ENCODE data around the gene ARAP2. TPM values are rescaled to one million over a fixed set of nuclear protein-coding genes. Genes with fewer than 3 reads are reported as not detected.

ARAP2 gene
- total and polyA plus RNA-seq, 10 donors = 6.8 to 161 (median 69.6) TPM

GRCh38 chr4:36207831-36208520 is 36.3 kb downstream of the ARAP2 start:
- H3K4me3 ChIP-seq = no peak overlapping the region
- TF ChIP-seq POLR2A (IDR thresholded peaks at IDR 0.05) (no peak), CTCF (IDR thresholded peaks at IDR 0.05 in 8 of 11, conservative IDR thresholded peaks at IDR 0.05 in 3 of 11) (no peak), POLR2AphosphoS5 (IDR thresholded peaks at IDR 0.05) (no peak)
- 70 to 81% (median 71%) methylated on average over 9 of the region's 9 CpGs for WGBS, 5 donors
- H3K9me3 ChIP-seq = no peaks in the 10 kb centered on the region
- H3K27ac ChIP-seq = peak overlapping the region in 3 of 8 donors; percentile 31 to 49 (median 33)
- intact Hi-C loops (cut with DNase I; ENCODE audit: low total_unique reads) = no loop called here
- peaks cover 0 to 92% (median 10%) of the 10 kb centered on the region in 6 donors for H3K36me3 ChIP-seq
- peaks cover 0 to 48% (median 17%) of the 10 kb centered on the region in 6 donors for H3K4me1 ChIP-seq
- no peak for DNase-seq
- H3K27me3 ChIP-seq (replicated peaks in 1 of 7) = no peaks in the 10 kb centered on the region

- WGBS, 5 donors = 84 to 98% (median 95%) methylated on average over 1 of the region's 1 CpG
- no peak overlapping the region for H3K4me3 ChIP-seq
- no peaks in the 10 kb centered on the region for H3K9me3 ChIP-seq
- H3K4me1 ChIP-seq = peaks cover 0 to 52% (median 17%) of the 10 kb centered on the region in 6 donors
- no peak overlapping the region for H3K27ac ChIP-seq
- intact Hi-C loops (cut with DNase I; ENCODE audit: low total_unique reads) = no loop called here
- no peaks in the 10 kb centered on the region for H3K27me3 ChIP-seq (replicated peaks in 1 of 7)
- no peak for TF ChIP-seq CTCF (IDR thresholded peaks at IDR 0.05 in 8 of 11, conservative IDR thresholded peaks at IDR 0.05 in 3 of 11)
- no peak for TF ChIP-seq POLR2A (IDR thresholded peaks at IDR 0.05)
- TF ChIP-seq POLR2AphosphoS5 (IDR thresholded peaks at IDR 0.05) = no peak
- H3K36me3 ChIP-seq = peaks cover 0 to 88% (median 10%) of the 10 kb centered on the region in 6 donors
- no peak for DNase-seq
Measured at GRCh38 chr4:36207367-36207766, 36.9 kb downstream of the ARAP2 start.

DNA sequence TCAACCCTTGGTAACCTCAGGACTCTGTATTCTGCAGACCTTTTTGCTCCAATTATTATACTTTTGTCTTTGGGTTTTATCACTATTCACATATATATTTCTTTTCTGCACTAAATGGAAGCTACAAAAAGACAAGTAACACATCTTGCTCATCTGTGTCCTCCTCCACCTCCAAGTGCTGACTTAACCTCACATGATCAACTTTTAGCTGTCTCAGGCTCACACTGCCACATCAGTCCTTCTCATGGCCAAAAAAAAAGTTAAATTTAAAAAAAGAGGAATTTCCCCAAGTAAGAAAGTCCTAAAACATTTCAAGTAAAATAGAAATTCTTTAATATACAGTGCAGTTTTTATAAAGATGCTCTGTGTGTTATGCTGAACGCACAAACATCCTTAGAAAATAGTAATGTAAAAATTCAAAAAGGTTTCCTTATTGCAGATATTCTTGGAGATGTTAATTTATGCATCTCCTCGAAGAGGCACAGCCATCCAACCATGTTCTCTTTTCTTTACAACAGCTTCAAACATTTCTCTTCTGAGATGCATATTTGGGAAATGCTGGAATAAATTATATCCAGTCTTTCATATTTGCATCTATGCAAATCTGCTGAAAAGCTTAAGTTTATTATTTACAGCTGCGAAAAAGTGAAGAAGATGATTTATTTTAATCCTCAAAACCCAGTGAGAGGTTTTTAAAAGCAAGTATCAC is 37.6 kb downstream of the ARAP2 start:
- DNase-seq = no peak
- H3K27me3 ChIP-seq (replicated peaks in 1 of 7) = no peaks in the 10 kb centered on the region
- no peak overlapping the region for H3K4me3 ChIP-seq
- no peak overlapping the region for H3K27ac ChIP-seq
- intact Hi-C loops (cut with DNase I; ENCODE audit: low total_unique reads) = no loop called here
- peaks cover 0 to 82% (median 10%) of the 10 kb centered on the region in 6 donors for H3K36me3 ChIP-seq
- TF ChIP-seq CTCF (IDR thresholded peaks at IDR 0.05 in 8 of 11, conservative IDR thresholded peaks at IDR 0.05 in 3 of 11) (no peak), POLR2AphosphoS5 (IDR thresholded peaks at IDR 0.05) (no peak), POLR2A (IDR thresholded peaks at IDR 0.05) (no peak)
- H3K4me1 ChIP-seq = peaks cover 0 to 51% (median 17%) of the 10 kb centered on the region in 6 donors
- no peaks in the 10 kb centered on the region for H3K9me3 ChIP-seq
- WGBS, 5 donors = 88 to 92% (median 89%) methylated on average over 3 of the region's 3 CpGs

DNA sequence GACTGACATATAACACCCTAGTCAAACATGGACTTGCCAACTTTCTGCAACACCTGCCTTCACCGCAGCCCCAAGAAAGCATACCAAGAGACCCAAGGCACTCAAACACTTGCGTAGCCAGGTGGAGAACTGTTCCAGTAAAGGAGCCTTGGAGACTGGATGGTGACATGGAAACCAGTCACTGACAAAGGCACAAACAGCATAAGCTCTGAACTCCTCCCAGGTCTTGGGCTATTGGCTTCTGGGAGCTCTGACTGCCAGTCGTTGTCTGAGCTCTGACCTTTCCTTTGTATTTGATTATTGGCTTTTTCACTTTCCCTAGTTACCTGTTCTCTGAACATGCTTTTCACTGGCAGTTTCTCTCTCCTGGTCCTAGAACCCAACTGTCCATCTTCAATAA is 38.3 kb downstream of the ARAP2 start:
- H3K9me3 ChIP-seq = no peaks in the 10 kb centered on the region
- H3K4me3 ChIP-seq = no peak overlapping the region
- DNase-seq = no peak
- intact Hi-C loops (cut with DNase I; ENCODE audit: low total_unique reads) = no loop called here
- H3K36me3 ChIP-seq = peaks cover 0 to 75% (median 8%) of the 10 kb centered on the region in 6 donors
- H3K4me1 ChIP-seq = peaks cover 0 to 44% (median 17%) of the 10 kb centered on the region in 6 donors
- WGBS, 5 donors = 92 to 97% (median 93%) methylated on average over 3 of the region's 3 CpGs
- no peaks in the 10 kb centered on the region for H3K27me3 ChIP-seq (replicated peaks in 1 of 7)
- TF ChIP-seq CTCF (IDR thresholded peaks at IDR 0.05 in 8 of 11, conservative IDR thresholded peaks at IDR 0.05 in 3 of 11) (no peak), POLR2A (IDR thresholded peaks at IDR 0.05) (no peak), POLR2AphosphoS5 (IDR thresholded peaks at IDR 0.05) (no peak)
- no peak overlapping the region for H3K27ac ChIP-seq

Measured in spleen (tissue), 11 donors.